Measurements from ENCODE around the gene ORC6.

The ORC6 gene

GRCh38 chr16:46733319-46733830, 43.9 kb downstream of the ORC6 start:
- no peak for DNase-seq

- no peak for DNase-seq
Measured at GRCh38 chr16:46736695-46737094, 47.2 kb downstream of the ORC6 start.

- DNase-seq: no peak
Measured at GRCh38 chr16:46737621-46738214, 48.3 kb downstream of the ORC6 start.

- no peak for DNase-seq
Measured at GRCh38 chr16:46739934-46740333, 50.5 kb downstream of the ORC6 start.

GRCh38 chr16:46743232-46743719, 53.8 kb downstream of the ORC6 start:
- no peak for DNase-seq

GRCh38 chr16:46745617-46746016, 56.2 kb downstream of the ORC6 start:
- DNase-seq: no peak

- DNase-seq: no peak
Measured at GRCh38 chr16:46746821-46747776, 57.6 kb downstream of the ORC6 start.
